ENCODE data around the gene GAL.

The GAL gene

GRCh38 chr11:68660066-68660810 is 24.1 kb upstream of the GAL start:
- TF ChIP-seq, protein P1, sequence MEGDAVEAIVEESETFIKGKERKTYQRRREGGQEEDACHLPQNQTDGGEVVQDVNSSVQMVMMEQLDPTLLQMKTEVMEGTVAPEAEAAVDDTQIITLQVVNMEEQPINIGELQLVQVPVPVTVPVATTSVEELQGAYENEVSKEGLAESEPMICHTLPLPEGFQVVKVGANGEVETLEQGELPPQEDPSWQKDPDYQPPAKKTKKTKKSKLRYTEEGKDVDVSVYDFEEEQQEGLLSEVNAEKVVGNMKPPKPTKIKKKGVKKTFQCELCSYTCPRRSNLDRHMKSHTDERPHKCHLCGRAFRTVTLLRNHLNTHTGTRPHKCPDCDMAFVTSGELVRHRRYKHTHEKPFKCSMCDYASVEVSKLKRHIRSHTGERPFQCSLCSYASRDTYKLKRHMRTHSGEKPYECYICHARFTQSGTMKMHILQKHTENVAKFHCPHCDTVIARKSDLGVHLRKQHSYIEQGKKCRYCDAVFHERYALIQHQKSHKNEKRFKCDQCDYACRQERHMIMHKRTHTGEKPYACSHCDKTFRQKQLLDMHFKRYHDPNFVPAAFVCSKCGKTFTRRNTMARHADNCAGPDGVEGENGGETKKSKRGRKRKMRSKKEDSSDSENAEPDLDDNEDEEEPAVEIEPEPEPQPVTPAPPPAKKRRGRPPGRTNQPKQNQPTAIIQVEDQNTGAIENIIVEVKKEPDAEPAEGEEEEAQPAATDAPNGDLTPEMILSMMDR (conservative IDR thresholded peaks at IDR 0.05; ENCODE audit: low read depth, low read length): no peak
- DNase-seq (ENCODE audit: low read depth): no peak
- H3K4me3 ChIP-seq (ENCODE audit: low read depth, low read length): no peak overlapping the region

DNA sequence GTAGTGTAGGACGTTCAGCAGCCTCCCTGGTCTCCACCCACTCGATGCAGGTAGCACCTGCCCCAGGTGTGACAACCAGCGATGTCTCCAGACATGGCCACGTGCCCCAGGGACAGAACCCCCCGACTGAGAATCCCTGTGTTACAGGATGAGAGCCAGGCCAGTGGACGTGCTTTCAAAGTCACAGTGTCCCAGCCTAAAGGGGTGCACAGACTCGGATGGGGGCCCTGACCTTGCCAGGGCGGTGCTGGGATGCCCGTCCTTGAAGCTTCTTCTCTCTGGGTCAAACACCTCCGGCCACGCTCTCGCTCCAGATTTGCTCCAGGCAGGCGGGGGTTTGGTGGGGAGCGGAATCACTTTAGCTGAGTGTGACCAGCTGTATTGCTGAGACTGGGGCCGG is 23.3 kb upstream of the GAL start:
- H3K4me3 ChIP-seq (ENCODE audit: low read depth, low read length): no peak overlapping the region
- DNase-seq (ENCODE audit: low read depth): no peak
- TF ChIP-seq, protein P1 (conservative IDR thresholded peaks at IDR 0.05; ENCODE audit: low read depth, low read length): no peak

GRCh38 chr11:68661697-68662603 is 22.4 kb upstream of the GAL start:
- DNase-seq (ENCODE audit: low read depth): peak; percentile 78

DNA sequence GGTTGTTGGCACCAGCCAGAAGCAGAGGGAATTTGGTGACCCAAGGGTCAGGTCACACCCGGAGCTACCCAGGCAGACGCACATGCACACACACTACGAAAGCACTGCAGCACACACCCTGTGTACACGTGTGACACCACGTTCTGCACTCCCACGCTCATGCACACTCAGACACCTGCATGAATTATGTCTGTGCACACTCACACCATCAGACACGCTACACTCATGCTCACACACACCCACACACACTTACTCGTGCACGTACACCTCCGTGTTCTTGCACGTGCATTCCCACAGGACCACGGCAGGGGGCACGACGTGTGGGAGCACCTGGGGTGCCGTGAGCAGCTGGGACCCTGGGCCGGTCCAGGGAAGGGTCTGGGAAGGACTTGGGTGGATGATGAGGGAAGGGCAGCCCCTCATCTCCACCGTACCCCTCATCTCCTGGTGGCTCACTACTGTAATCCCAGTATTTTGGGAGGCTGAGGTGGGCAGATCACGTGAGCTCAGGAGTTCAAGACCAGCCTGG is 20.8 kb upstream of the GAL start:
- no peak for DNase-seq (ENCODE audit: low read depth)
- H3K4me3 ChIP-seq (ENCODE audit: low read depth, low read length): no peak overlapping the region
- TF ChIP-seq, protein P1 (conservative IDR thresholded peaks at IDR 0.05; ENCODE audit: low read depth, low read length): no peak

More at GRCh38 chr11:68661697-68662603, 22.4 kb upstream of the GAL start:
- TF ChIP-seq, protein P1 (conservative IDR thresholded peaks at IDR 0.05; ENCODE audit: low read depth, low read length): no peak
- H3K4me3 ChIP-seq (ENCODE audit: low read depth, low read length): no peak overlapping the region

DNA sequence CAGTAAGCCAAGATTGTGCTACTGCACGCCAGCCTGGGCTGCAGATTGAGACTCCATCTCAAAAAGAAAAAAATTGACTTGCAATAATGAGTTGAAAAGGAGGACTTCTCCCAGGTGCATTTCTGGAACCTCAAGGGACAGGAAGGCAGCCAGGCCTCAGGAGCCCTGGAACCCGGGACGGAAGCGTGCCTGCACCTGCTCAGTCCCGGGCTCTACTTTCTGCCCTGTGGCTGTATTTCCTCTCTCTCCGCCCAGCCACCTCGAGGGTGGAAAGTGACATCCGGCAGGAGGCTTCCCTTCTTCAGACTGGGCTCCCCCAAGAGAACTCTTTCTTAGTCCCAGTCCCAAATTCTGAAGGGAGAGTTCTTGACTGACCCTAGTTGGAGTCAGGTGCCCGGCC is 20.2 kb upstream of the GAL start:
- TF ChIP-seq, protein P1 (conservative IDR thresholded peaks at IDR 0.05; ENCODE audit: low read depth, low read length): no peak
- no peak for DNase-seq (ENCODE audit: low read depth)
- H3K4me3 ChIP-seq (ENCODE audit: low read depth, low read length): no peak overlapping the region

GRCh38 chr11:68664906-68665305 is 19.4 kb upstream of the GAL start:
- DNase-seq (ENCODE audit: low read depth): no peak

More at GRCh38 chr11:68664906-68665305, 19.4 kb upstream of the GAL start:
- no peak overlapping the region for H3K4me3 ChIP-seq (ENCODE audit: low read depth, low read length)
- TF ChIP-seq, protein P1 (conservative IDR thresholded peaks at IDR 0.05; ENCODE audit: low read depth, low read length): no peak

All from choroid plexus epithelial cell (primary cell).